Activated effector memory CD4-positive, alpha-beta T cell treated with anti-CD3 and anti-CD28 coated beads, Interleukin-2, amount 50 U/mL, for 16 hours (primary cell): ENCODE data around the gene SLC38A6.
"Not testable (repeated sequence)": the region's sequence is repeated elsewhere in the genome, so short reads cannot be mapped to it uniquely, and the experiment has no call there.

Experiments used
- DNase-seq: peaks from one replicate; pipeline ENCODE4 v3.0.0-alpha.2; 2020

SLC38A6 gene

GRCh38 chr14:61064210-61064609 is 83.2 kb downstream of the SLC38A6 start:
- no peak for DNase-seq

GRCh38 chr14:61064856-61065255 is 83.8 kb downstream of the SLC38A6 start:
- DNase-seq = no peak

GRCh38 chr14:61065656-61066055 is 84.6 kb downstream of the SLC38A6 start:
- DNase-seq = no peak

GRCh38 chr14:61072442-61072841 is 91.4 kb downstream of the SLC38A6 start:
- not testable (repeated sequence) for DNase-seq

- DNase-seq = no peak
Observed at GRCh38 chr14:61074852-61075251, 93.8 kb downstream of the SLC38A6 start.

GRCh38 chr14:61076556-61076955 is 95.5 kb downstream of the SLC38A6 start:
- no peak for DNase-seq

- DNase-seq = no peak
Observed at GRCh38 chr14:61077437-61077836, 96.4 kb downstream of the SLC38A6 start.

GRCh38 chr14:61077951-61078720 is 97.1 kb downstream of the SLC38A6 start:
- DNase-seq = no peak

- DNase-seq = no peak
Observed at GRCh38 chr14:61080591-61081010, 99.6 kb downstream of the SLC38A6 start.

GRCh38 chr14:61088081-61088480 is 107.0 kb downstream of the SLC38A6 start:
- no peak for DNase-seq

GRCh38 chr14:61089126-61089750 is 108.2 kb downstream of the SLC38A6 start:
- no peak for DNase-seq

- DNase-seq = no peak
Observed at GRCh38 chr14:61090432-61091216, 109.6 kb downstream of the SLC38A6 start.

GRCh38 chr14:61091657-61092273 is 110.7 kb downstream of the SLC38A6 start:
- no peak for DNase-seq

- not testable (repeated sequence) for DNase-seq
Observed at GRCh38 chr14:61098096-61098495, 117.1 kb downstream of the SLC38A6 start.

- no peak for DNase-seq
Observed at GRCh38 chr14:61098721-61099120, 117.7 kb downstream of the SLC38A6 start.

GRCh38 chr14:61099216-61099835 is 118.3 kb downstream of the SLC38A6 start:
- no peak for DNase-seq

GRCh38 chr14:61101803-61102548 is 120.9 kb downstream of the SLC38A6 start:
- no peak for DNase-seq
